ENCODE data around the gene SLC3A2.
A peak's percentile ranks its signal among the peaks of the same experiment; 100 is the strongest.
"Not testable (repeated sequence)": the region's sequence is repeated elsewhere in the genome, so short reads cannot be mapped to it uniquely, and the experiment has no call there.

SLC3A2 gene

GRCh38 chr11:62880803-62881578, at the start of gene SLC3A2:
SLC3A2 (plus strand) TSS chr11:62880896; CDS start chr11:62881024, 128 bp downstream.
- peak; percentile 84 for DNase-seq

GRCh38 chr11:62830904-62831519, 49.7 kb upstream of the SLC3A2 start:
- DNase-seq, result no peak

- peak; percentile 99 for DNase-seq
Observed at GRCh38 chr11:62831520-62832335, 49.0 kb upstream of the SLC3A2 start, which contains the start of gene STX5. STX5 (minus strand) TSS chr11:62832051; CDS start chr11:62831243, 808 bp downstream.

GRCh38 chr11:62832336-62833234, 48.1 kb upstream of the SLC3A2 start, which contains the start of gene TEX54:
TEX54 (minus strand) TSS chr11:62832841.
- DNase-seq, result no peak

GRCh38 chr11:62835336-62835735, 45.4 kb upstream of the SLC3A2 start:
- no peak for DNase-seq

- peak; percentile 95 for DNase-seq
Observed at GRCh38 chr11:62839050-62839945, 41.4 kb upstream of the SLC3A2 start, which contains the start of gene WDR74. WDR74 (minus strand) TSS chr11:62839590; CDS start chr11:62839570, 20 bp downstream.

- DNase-seq, result peak; percentile 87
Observed at GRCh38 chr11:62840721-62841360, 39.9 kb upstream of the SLC3A2 start.

- peak; percentile 94 for DNase-seq
Observed at GRCh38 chr11:62841361-62842170, 39.1 kb upstream of the SLC3A2 start.

GRCh38 chr11:62842171-62842741, 38.4 kb upstream of the SLC3A2 start:
- DNase-seq, result peak; percentile 47

GRCh38 chr11:62842891-62843290, 37.8 kb upstream of the SLC3A2 start:
- DNase-seq, result not testable (repeated sequence)

GRCh38 chr11:62843466-62843865, 37.2 kb upstream of the SLC3A2 start:
- no peak for DNase-seq

GRCh38 chr11:62844154-62844553, 36.5 kb upstream of the SLC3A2 start:
- no peak for DNase-seq

- DNase-seq, result no peak
Observed at GRCh38 chr11:62846177-62846576, 34.5 kb upstream of the SLC3A2 start.

- no peak for DNase-seq
Observed at GRCh38 chr11:62847767-62848314, 32.9 kb upstream of the SLC3A2 start.

- DNase-seq, result no peak
Observed at GRCh38 chr11:62850911-62851806, 29.5 kb upstream of the SLC3A2 start.

GRCh38 chr11:62851807-62852522, 28.7 kb upstream of the SLC3A2 start:
- DNase-seq, result no peak
